ENCODE results near the gene CXCL12. TPM values are rescaled to one million over a fixed set of nuclear protein-coding genes. Genes with fewer than 3 reads are reported as not detected.

Gene CXCL12
- polyA plus RNA-seq, 1 donor from 2014 or later = 0.14 TPM

DNA sequence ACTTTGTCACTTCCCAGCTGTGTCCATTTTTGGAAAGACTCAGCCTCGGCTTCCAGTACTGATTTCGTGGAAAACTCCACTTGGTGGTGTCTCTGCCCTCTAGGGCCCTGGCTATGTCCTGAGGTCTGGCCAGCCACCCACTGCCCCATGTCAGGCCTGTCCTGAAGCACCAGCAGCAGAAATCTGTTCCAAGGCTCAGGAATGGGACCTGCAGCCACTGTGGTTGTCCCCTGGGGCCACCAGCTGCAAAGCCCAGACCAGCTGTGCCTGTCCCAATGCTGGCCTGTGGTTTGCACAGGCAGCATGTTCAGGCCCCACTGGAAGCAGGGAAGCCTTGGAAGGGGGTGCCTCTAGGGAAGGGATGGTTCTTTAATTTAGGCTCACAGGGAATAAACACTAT, 21.2 kb downstream of the CXCL12 start:
- TF ChIP-seq TAF1 (IDR thresholded peaks at IDR 0.05; ENCODE audit: low read depth) (no peak), POLR2AphosphoS5 (IDR thresholded peaks at IDR 0.05) (no peak), EP300 (conservative IDR thresholded peaks at IDR 0.05; ENCODE audit: poor library complexity, severe bottlenecking) (no peak), RAD21 (conservative IDR thresholded peaks at IDR 0.05) (no peak), MXI1 (conservative IDR thresholded peaks at IDR 0.05; ENCODE audit: poor library complexity, severe bottlenecking) (no peak), SMC3 (conservative IDR thresholded peaks at IDR 0.05; ENCODE audit: poor library complexity) (no peak), EZH2 (IDR thresholded peaks at IDR 0.05; ENCODE audit: borderline replicate concordance, insufficient read depth, low read length, poor library complexity, severe bottlenecking) (no peak)
- TF ChIP-seq, protein P1, sequence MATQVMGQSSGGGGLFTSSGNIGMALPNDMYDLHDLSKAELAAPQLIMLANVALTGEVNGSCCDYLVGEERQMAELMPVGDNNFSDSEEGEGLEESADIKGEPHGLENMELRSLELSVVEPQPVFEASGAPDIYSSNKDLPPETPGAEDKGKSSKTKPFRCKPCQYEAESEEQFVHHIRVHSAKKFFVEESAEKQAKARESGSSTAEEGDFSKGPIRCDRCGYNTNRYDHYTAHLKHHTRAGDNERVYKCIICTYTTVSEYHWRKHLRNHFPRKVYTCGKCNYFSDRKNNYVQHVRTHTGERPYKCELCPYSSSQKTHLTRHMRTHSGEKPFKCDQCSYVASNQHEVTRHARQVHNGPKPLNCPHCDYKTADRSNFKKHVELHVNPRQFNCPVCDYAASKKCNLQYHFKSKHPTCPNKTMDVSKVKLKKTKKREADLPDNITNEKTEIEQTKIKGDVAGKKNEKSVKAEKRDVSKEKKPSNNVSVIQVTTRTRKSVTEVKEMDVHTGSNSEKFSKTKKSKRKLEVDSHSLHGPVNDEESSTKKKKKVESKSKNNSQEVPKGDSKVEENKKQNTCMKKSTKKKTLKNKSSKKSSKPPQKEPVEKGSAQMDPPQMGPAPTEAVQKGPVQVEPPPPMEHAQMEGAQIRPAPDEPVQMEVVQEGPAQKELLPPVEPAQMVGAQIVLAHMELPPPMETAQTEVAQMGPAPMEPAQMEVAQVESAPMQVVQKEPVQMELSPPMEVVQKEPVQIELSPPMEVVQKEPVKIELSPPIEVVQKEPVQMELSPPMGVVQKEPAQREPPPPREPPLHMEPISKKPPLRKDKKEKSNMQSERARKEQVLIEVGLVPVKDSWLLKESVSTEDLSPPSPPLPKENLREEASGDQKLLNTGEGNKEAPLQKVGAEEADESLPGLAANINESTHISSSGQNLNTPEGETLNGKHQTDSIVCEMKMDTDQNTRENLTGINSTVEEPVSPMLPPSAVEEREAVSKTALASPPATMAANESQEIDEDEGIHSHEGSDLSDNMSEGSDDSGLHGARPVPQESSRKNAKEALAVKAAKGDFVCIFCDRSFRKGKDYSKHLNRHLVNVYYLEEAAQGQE (IDR thresholded peaks at IDR 0.05; ENCODE audit: borderline replicate concordance) = no peak
- TF ChIP-seq, protein P2, sequence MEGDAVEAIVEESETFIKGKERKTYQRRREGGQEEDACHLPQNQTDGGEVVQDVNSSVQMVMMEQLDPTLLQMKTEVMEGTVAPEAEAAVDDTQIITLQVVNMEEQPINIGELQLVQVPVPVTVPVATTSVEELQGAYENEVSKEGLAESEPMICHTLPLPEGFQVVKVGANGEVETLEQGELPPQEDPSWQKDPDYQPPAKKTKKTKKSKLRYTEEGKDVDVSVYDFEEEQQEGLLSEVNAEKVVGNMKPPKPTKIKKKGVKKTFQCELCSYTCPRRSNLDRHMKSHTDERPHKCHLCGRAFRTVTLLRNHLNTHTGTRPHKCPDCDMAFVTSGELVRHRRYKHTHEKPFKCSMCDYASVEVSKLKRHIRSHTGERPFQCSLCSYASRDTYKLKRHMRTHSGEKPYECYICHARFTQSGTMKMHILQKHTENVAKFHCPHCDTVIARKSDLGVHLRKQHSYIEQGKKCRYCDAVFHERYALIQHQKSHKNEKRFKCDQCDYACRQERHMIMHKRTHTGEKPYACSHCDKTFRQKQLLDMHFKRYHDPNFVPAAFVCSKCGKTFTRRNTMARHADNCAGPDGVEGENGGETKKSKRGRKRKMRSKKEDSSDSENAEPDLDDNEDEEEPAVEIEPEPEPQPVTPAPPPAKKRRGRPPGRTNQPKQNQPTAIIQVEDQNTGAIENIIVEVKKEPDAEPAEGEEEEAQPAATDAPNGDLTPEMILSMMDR (IDR thresholded peaks at IDR 0.05; ENCODE audit: poor library complexity, severe bottlenecking) = no peak
- H3K4me3 ChIP-seq (ENCODE audit: low read length) = no peak overlapping the region
- no peaks in the 10 kb centered on the region for H3K27me3 ChIP-seq (ENCODE audit: insufficient read depth, low read depth, low read length)
- H3K9me2 ChIP-seq (ENCODE audit: insufficient read depth, low read length) = no peaks in the 10 kb centered on the region
- no peaks in the 10 kb centered on the region for H4K20me1 ChIP-seq (ENCODE audit: insufficient read depth)
- H3F3A ChIP-seq (ENCODE audit: insufficient read depth, low read length, poor library complexity, severe bottlenecking) = no peaks in the 10 kb centered on the region
- no peak overlapping the region for H3K27ac ChIP-seq (ENCODE audit: low read length)
- H3K9ac ChIP-seq (ENCODE audit: low read length) = no peak overlapping the region
- no peak overlapping the region for H2AFZ ChIP-seq (ENCODE audit: low read depth, low read length)
- H3K79me2 ChIP-seq (replicated peaks; ENCODE audit: insufficient read depth, low read length) = no peaks in the 10 kb centered on the region
- H3K9me3 ChIP-seq (ENCODE audit: low read length) = no peaks in the 10 kb centered on the region
- H3K36me3 ChIP-seq (ENCODE audit: insufficient read depth, low read length) = no peaks in the 10 kb centered on the region
- no peak overlapping the region for H3K4me2 ChIP-seq (ENCODE audit: low read length)

DNA sequence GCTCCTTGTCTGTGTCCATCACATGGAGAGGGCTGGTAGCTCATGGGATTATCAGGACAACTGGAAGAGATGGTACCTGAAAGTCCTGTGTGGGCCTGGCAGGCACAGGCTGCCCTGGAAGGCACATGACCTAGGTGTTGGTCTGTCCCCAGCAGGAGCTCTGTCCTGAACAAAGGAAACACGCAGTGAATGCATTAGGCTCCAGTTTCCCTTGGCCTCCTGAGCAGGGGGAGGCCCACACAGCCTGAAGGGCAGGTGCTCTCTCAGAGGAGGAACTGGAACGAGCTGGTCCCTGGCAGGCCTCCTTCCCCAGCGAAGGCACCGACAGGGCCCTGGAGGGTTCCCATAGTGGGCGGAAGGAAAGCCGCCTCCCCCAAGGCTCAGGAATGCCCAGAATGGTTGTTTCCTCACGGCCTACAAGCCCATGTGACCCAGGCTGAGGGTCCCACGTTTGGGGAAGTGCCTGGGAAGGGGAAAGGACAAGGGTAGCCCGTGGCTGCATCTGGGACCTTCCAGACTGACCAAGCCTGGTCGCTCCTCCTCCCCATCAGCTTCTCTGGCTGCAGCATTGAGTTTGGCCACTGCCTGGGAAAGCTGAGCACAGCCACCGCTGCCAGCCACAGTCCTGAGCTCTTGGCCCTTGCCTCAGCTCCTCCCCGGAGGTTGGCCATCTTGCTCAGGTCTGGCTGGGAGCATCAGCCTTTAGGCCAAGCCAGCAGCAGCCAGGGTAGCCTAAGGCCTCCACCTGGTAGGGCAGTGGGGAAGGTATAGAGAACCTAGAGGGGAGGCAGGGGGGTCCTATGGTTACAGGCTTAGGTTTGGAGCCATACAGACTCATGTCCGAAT, 21.8 kb downstream of the CXCL12 start:
- Histone ChIP-seq H3F3A (ENCODE audit: insufficient read depth, low read length, poor library complexity, severe bottlenecking) (no peaks in the 10 kb centered on the region), H3K27me3 (ENCODE audit: insufficient read depth, low read depth, low read length) (no peaks in the 10 kb centered on the region), H3K4me2 (ENCODE audit: low read length) (no peak overlapping the region), H4K20me1 (ENCODE audit: insufficient read depth) (no peaks in the 10 kb centered on the region), H3K9me2 (ENCODE audit: insufficient read depth, low read length) (no peaks in the 10 kb centered on the region), H2AFZ (ENCODE audit: low read depth, low read length) (no peak overlapping the region), H3K9me3 (ENCODE audit: low read length) (no peaks in the 10 kb centered on the region), H3K4me3 (ENCODE audit: low read length) (no peak overlapping the region), H3K27ac (ENCODE audit: low read length) (no peak overlapping the region), H3K36me3 (ENCODE audit: insufficient read depth, low read length) (no peaks in the 10 kb centered on the region), H3K79me2 (replicated peaks; ENCODE audit: insufficient read depth, low read length) (no peaks in the 10 kb centered on the region), H3K9ac (ENCODE audit: low read length) (no peak overlapping the region)
- TF ChIP-seq POLR2AphosphoS5 (IDR thresholded peaks at IDR 0.05) (no peak), RAD21 (conservative IDR thresholded peaks at IDR 0.05) (no peak), MXI1 (conservative IDR thresholded peaks at IDR 0.05; ENCODE audit: poor library complexity, severe bottlenecking) (no peak), TAF1 (IDR thresholded peaks at IDR 0.05; ENCODE audit: low read depth) (no peak), EZH2 (IDR thresholded peaks at IDR 0.05; ENCODE audit: borderline replicate concordance, insufficient read depth, low read length, poor library complexity, severe bottlenecking) (no peak), EP300 (conservative IDR thresholded peaks at IDR 0.05; ENCODE audit: poor library complexity, severe bottlenecking) (no peak), SMC3 (conservative IDR thresholded peaks at IDR 0.05; ENCODE audit: poor library complexity) (no peak)
- TF ChIP-seq, protein P2 (IDR thresholded peaks at IDR 0.05; ENCODE audit: poor library complexity, severe bottlenecking) = no peak
- TF ChIP-seq, protein P1 (IDR thresholded peaks at IDR 0.05; ENCODE audit: borderline replicate concordance) = no peak
